Activated B cell treated with CpG ODN at 0.5 μM for 24 hours (primary cell): Measurements from ENCODE around the gene UBE2G2. TPM values are rescaled to one million over a fixed set of nuclear protein-coding genes. Genes with fewer than 3 reads are reported as not detected.
A peak's percentile ranks its signal among the peaks of the same experiment; 100 is the strongest.

Experiments used
- ATAC-seq: fragments of 200-7000 bp; cut with Tn5 transposase; one replicate; pipeline ENCODE4 v1.10.0; 2021; ENCODE audit warnings: low read depth, mild to moderate bottlenecking, moderate library complexity
- CTCF ChIA-PET: fragments of 350-600 bp; sonication (Branson Sonifier 250); formaldehyde crosslinking; loops from one replicate; lab custom pipeline; 2021; ENCODE audit warnings: antibody characterized with exemption; lab: Charles Lee
- POLR2A ChIA-PET: fragments of 350-600 bp; sonication (Branson Sonifier 250); formaldehyde crosslinking; loops from one replicate; lab custom pipeline; 2021; ENCODE audit warnings: antibody characterized with exemption; lab: Charles Lee
- DNase-seq: peaks from one replicate; pipeline ENCODE4 v3.0.0; 2022
- H3K27ac Mint-ChIP-seq: one replicate; pipeline ENCODE4 v1.8.0; 2020; ENCODE audit warnings: mixed read lengths
- H3K27me3 Mint-ChIP-seq: one replicate; pipeline ENCODE4 v1.8.0; 2021; ENCODE audit warnings: mixed read lengths
- H3K36me3 Mint-ChIP-seq: one replicate; pipeline ENCODE4 v1.8.0; 2021; ENCODE audit warnings: low read depth, mixed read lengths
- H3K4me1 Mint-ChIP-seq: one replicate; pipeline ENCODE4 v1.8.0; 2021; ENCODE audit warnings: mixed read lengths
- H3K4me3 Mint-ChIP-seq: one replicate; pipeline ENCODE4 v1.8.0; 2020; ENCODE audit warnings: mild to moderate bottlenecking, mixed read lengths
- H3K9me3 Mint-ChIP-seq: one replicate; pipeline ENCODE4 v1.8.0; 2020; ENCODE audit warnings: mixed read lengths
- CTCF ChIP-seq: fragments of 200-600 bp; IDR thresholded peaks from one replicate; pipeline ENCODE4 v1.8.0; 2022; ENCODE audit warnings: antibody characterized with exemption, mild to moderate bottlenecking
- intact Hi-C: fragments of 100-400 bp; cut with micrococcal nuclease; formaldehyde crosslinking; loops from one replicate; pipeline ENCODE4 v1.15.1; 2024
- total RNA-seq: library from RNA; stranded (reverse); gene quantifications from 2 replicates; pipeline ENCODE4 v1.2.3, GENCODE V29; 2022

Gene UBE2G2
- total RNA-seq, 1 donor from 2014 or later: 108 TPM

- ChIA-PET CTCF (no interaction called here), POLR2A (interaction anchor here (1.2 to 1.4 kb wide), 2 partner anchors 50 to 105 kb away, joined by 5 to 10 read pairs; partner anchors contain the start of gene PTTG1IP)
- Mint-ChIP-seq H3K4me3 (no peak overlapping the region), H3K4me1 (no peaks in the 10 kb centered on the region), H3K36me3 (no peaks in the 10 kb centered on the region), H3K9me3 (peaks cover 18% of the 10 kb centered on the region), H3K27ac (no peak overlapping the region), H3K27me3 (no peaks in the 10 kb centered on the region)
- intact Hi-C loops: no loop called here
- DNase-seq (no peak), ATAC-seq (no peak)
- TF ChIP-seq CTCF: no peak
These were observed 21.0 kb upstream of the UBE2G2 start for GRCh38 chr21:44822484-44823178.

- intact Hi-C loops: no loop called here
- peaks cover 8% of the 10 kb centered on the region for H3K4me1 Mint-ChIP-seq
- H3K27ac Mint-ChIP-seq: no peak overlapping the region
- H3K27me3 Mint-ChIP-seq: no peaks in the 10 kb centered on the region
- H3K36me3 Mint-ChIP-seq: peaks cover under 1% of the 10 kb centered on the region
- no peak for TF ChIP-seq CTCF
- ChIA-PET POLR2A (no interaction called here), CTCF (no interaction called here)
- H3K9me3 Mint-ChIP-seq: peaks cover 12% of the 10 kb centered on the region
- H3K4me3 Mint-ChIP-seq: no peak overlapping the region
- DNase-seq (no peak), ATAC-seq (no peak)
These were observed 19.2 kb upstream of the UBE2G2 start for GRCh38 chr21:44820851-44821250.

- POLR2A ChIA-PET: no interaction called here
- TF ChIP-seq CTCF: no peak
- H3K36me3 Mint-ChIP-seq: peaks cover 3% of the 10 kb centered on the region
- H3K4me1 Mint-ChIP-seq: peaks cover 12% of the 10 kb centered on the region
- ATAC-seq (no peak), DNase-seq (no peak)
- peaks cover 12% of the 10 kb centered on the region for H3K9me3 Mint-ChIP-seq
- intact Hi-C loops: loop anchor here (5.0 to 10.0 kb wide), 3 partner anchors 113 to 468 kb away; partner anchors contain the start of genes ADARB1 and POFUT2
- H3K4me3 Mint-ChIP-seq: peak overlapping the region; percentile 67
- H3K27me3 Mint-ChIP-seq: no peaks in the 10 kb centered on the region
- peak overlapping the region; percentile 30 for H3K27ac Mint-ChIP-seq
- CTCF ChIA-PET: no interaction called here
These were observed 17.9 kb upstream of the UBE2G2 start for GRCh38 chr21:44819283-44820243.

GRCh38 chr21:44818640-44819011 is 17.0 kb upstream of the UBE2G2 start:
- no peak for TF ChIP-seq CTCF
- ChIA-PET CTCF (no interaction called here), POLR2A (interaction anchor here (0.8 to 1.5 kb wide), 2 partner anchors 55 to 113 kb away, joined by 3 to 5 read pairs; partner anchors contain the start of gene PTTG1IP)
- DNase-seq: no peak
- Mint-ChIP-seq H3K4me1 (peaks cover 12% of the 10 kb centered on the region), H3K4me3 (peak overlapping the region; percentile 35), H3K27me3 (no peaks in the 10 kb centered on the region), H3K36me3 (peaks cover 5% of the 10 kb centered on the region), H3K27ac (no peak overlapping the region), H3K9me3 (peaks cover 10% of the 10 kb centered on the region)
- ATAC-seq: no peak
- intact Hi-C loops: loop anchor here (1.0 to 10.0 kb wide), 5 partner anchors 47 to 469 kb away; partner anchors contain the start of genes ADARB1, POFUT2 and PTTG1IP
